K562 (cell line): ENCODE results near the gene PLEKHA8. TPM values are rescaled to one million over a fixed set of nuclear protein-coding genes. Genes with fewer than 3 reads are reported as not detected.

Experiments used
- ARID2 ChIP-seq: fragments of 450-650 bp; IDR thresholded peaks from 2 replicates; pipeline ENCODE4 v1.6.1; 2017; ENCODE audit warnings: antibody characterized with exemption, mild to moderate bottlenecking
- ARID3B ChIP-seq: fragments of 250-450 bp; sonication (Bioruptor Pico); IDR thresholded peaks from 2 replicates; pipeline ENCODE4 v1.4.0; 2020; ENCODE audit warnings: borderline replicate concordance
- CLOCK ChIP-seq: fragments of 250-450 bp; sonication (Bioruptor Pico); IDR thresholded peaks from 2 replicates; pipeline ENCODE4 v1.4.0; 2020; ENCODE audit warnings: mild to moderate bottlenecking, moderate library complexity, borderline replicate concordance
- DMBX1 ChIP-seq: fragments of 250-450 bp; sonication (Bioruptor Pico); IDR thresholded peaks from 2 replicates; pipeline ENCODE4 v1.8.0; 2022; ENCODE audit warnings: inconsistent platforms, mild to moderate bottlenecking, moderate library complexity, borderline replicate concordance
- EWSR1 ChIP-seq: fragments of 450-650 bp; IDR thresholded peaks from 2 replicates; pipeline ENCODE4 v1.6.1; 2018; ENCODE audit warnings: borderline replicate concordance, mild to moderate bottlenecking, low read depth, moderate library complexity; ENCODE audit not compliant: partially characterized antibody
- GTF2E2 ChIP-seq: fragments of 200-800 bp; sonication (Bioruptor generic); IDR thresholded peaks from 2 replicates; pipeline ENCODE4 v1.6.1; 2016; ENCODE audit warnings: missing genetic modification characterization, missing compliant biosample characterization
- HEY1 ChIP-seq: fragments of 250-450 bp; sonication (Bioruptor Pico); IDR thresholded peaks from 2 replicates; pipeline ENCODE4 v1.5.0; 2020; ENCODE audit warnings: mild to moderate bottlenecking, moderate library complexity, borderline replicate concordance
- KAT7 ChIP-seq: sonication (generic); formaldehyde crosslinking; IDR thresholded peaks from 2 replicates; pipeline ENCODE4 v1.8.0; 2022; ENCODE audit warnings: missing genetic modification reagents, mild to moderate bottlenecking, borderline replicate concordance
- KHSRP ChIP-seq: fragments of 450-650 bp; IDR thresholded peaks from 2 replicates; pipeline ENCODE4 v1.6.1; 2017
- NR3C1 ChIP-seq: sonication (generic); formaldehyde crosslinking; IDR thresholded peaks from 2 replicates; pipeline ENCODE4 v1.8.1; 2022; ENCODE audit warnings: missing genetic modification reagents
- PHF21A ChIP-seq: fragments of 450-650 bp; IDR thresholded peaks from 2 replicates; pipeline ENCODE4 v1.6.1; 2017; ENCODE audit warnings: low read depth, borderline replicate concordance
- POU5F1 ChIP-seq: fragments of 150-350 bp; IDR thresholded peaks from 2 replicates; pipeline ENCODE4 v1.6.1; 2014; ENCODE audit warnings: borderline replicate concordance, low read length, low read depth, mild to moderate bottlenecking; ENCODE audit not compliant: partially characterized antibody
- RBBP5 ChIP-seq: fragments of 200-600 bp; sonication (generic); IDR thresholded peaks from 2 replicates; pipeline ENCODE4 v1.6.1; 2012; ENCODE audit warnings: borderline replicate concordance, mild to moderate bottlenecking, low read length, control low read depth, inconsistent platforms; ENCODE audit not compliant: insufficient read depth, poor library complexity, severe bottlenecking
- TCF7 ChIP-seq: sonication (generic); IDR thresholded peaks from 2 replicates; pipeline ENCODE4 v1.6.1; 2016; ENCODE audit warnings: antibody characterized with exemption, borderline replicate concordance
- ZNF444 ChIP-seq: fragments of 250-450 bp; sonication (Bioruptor Pico); IDR thresholded peaks from 2 replicates; pipeline ENCODE4 v1.4.0; 2020; ENCODE audit warnings: mild to moderate bottlenecking, moderate library complexity
- polyA plus RNA-seq, 8 experiments: library from polyadenylated mRNA; depleted of rRNA in 4 of 8; stranded (reverse) in 5 of 8; unstranded in 3 of 8; fragments of >200 nt; fragmentation: Nextera tagmentation in 2 of 8; fragmentation: Illumina TruSeq in 1 of 8; extraction: Ambion mirVana in 2 of 8; extraction: Trizol in 1 of 8; gene quantifications; 2 replicates each; pipeline versions ENCODE4 v1.2.1 to v1.2.3, GENCODE V29; 2011 to 2014; ENCODE audit warnings: inconsistent platforms in 1 of 8, missing spikeins in 1 of 8
- total RNA-seq, 7 experiments: library from RNA; depleted of rRNA in 6 of 7; stranded (reverse); fragments of >200 nt in 6 of 7; fragmentation: Illumina TruSeq in 2 of 7; extraction: Trizol in 2 of 7; gene quantifications; 2 replicates each; pipeline versions ENCODE4 v1.2.1 to v1.2.3, GENCODE V29; 2011 to 2021; ENCODE audit warnings: low replicate concordance in 1 of 7
- TF ChIP-seq, protein P1 (sequence below): fragments of 250-450 bp; sonication (Bioruptor Pico); IDR thresholded peaks from 2 replicates; pipeline ENCODE4 v1.5.0; 2021; ENCODE audit warnings: mild to moderate bottlenecking, moderate library complexity
- TF ChIP-seq, protein P2 (sequence below), 2 experiments: IDR thresholded peaks; 2 replicates each; pipeline ENCODE4 v1.6.1; 2011; ENCODE audit warnings: borderline replicate concordance in 1 of 2, control low read depth in 1 of 2, low read depth in 1 of 2, low read length in 1 of 2, mild to moderate bottlenecking in 1 of 2, mixed read lengths in 1 of 2, moderate library complexity in 1 of 2; ENCODE audit not compliant: insufficient read depth in 1 of 2, insufficient read length in 1 of 2, poor library complexity in 1 of 2, severe bottlenecking in 1 of 2; ENCODE audit errors: extremely low read depth in 1 of 2

Gene PLEKHA8
- total and polyA plus RNA-seq, 9 of the 15 experiments (the other 6 are each of a cell fraction or from before 2014, with no cell fraction given): 3.2 to 16.3 (median 11.8) TPM

DNA sequence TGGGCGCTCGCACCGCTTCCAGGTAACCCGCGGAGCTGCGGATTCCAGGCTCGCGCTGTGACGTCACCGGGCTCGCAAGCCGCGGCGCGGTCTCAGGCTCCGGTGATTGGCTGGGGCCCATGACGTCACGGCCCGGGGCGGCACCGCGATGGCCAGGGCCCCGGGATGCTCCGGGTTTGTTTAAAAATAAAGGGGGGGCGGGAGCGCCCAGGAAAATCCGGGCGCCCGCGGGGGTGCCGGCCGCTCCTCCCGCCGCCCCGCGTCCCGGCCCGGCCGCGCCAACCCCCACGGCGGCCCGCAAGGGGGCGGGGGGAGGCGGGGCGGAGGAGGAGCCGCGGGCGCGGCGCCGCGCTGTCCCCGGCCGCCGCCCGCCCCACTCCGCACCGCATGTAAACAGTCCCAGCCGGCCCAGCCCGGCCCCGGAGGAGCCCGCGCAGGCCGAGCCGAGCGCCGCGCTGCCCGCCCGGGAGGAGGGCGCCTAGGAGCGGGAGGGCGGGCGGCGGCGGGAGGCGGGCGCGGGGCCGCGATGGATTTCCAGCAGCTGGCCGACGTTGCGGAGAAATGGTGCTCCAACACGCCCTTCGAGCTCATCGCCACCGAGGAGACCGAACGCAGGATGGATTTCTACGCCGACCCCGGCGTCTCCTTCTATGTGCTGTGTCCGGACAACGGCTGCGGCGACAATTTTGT lies 106.5 kb downstream of the PLEKHA8 start, which contains the start of gene MTURN (continued):
- TF ChIP-seq, protein P1, sequence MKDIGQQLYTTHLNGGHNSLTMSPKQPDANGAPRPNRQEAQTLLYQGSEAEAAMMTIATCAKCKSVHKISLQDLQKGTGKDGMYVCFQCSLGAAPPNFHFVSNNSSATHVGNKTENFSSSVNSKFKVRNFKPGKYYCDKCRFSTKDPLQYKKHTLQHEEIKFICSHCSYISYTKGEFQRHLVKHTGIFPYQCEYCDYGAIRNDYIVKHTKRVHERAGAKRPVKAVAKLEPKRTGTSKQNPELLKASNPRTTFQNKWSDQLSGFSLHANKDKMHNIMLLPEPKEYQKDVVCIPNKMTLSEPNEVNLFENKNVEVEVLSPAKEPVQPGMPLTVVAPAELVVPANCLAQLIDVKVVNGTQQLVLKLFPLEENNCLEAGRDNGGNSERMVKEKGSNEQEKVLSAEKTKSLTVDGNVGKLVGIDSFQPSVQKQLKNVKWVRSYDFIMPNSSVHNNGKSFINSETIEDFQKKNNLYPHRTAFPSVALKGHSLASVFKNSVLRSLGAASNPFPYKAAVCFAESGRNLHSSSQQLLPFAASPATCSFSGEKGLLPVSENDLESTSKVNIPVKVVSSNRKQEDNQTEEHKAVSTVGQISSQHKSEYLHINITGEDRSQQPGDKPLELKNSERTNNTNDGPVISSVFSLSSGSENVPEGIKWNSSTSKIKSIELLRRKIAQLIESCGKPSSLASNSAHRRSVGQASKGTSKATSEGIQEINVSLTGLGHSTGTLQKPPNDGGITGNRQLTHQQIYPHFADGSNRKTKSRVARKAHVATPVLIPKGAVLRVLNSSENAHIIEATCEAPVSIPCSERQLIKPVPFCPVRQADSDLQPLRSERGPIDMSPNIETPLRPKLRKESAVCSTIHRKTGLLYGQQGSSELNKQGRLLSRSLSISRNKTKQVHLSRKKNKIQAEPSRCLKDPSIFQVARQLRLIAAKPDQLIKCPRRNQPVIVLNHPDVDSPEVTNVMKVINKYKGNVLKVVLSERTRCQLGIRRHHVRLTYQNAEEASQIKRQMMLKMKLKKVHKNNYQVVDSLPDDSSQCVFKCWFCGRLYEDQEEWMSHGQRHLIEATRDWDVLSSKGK (CRISPR knock-in tag): no peak
- TF ChIP-seq GTF2E2 (tag) (no peak), ARID2 (no peak), NR3C1 (CRISPR knock-in tag) (no peak), RBBP5 (no peak), PHF21A (no peak), CLOCK (no peak), DMBX1 (CRISPR knock-in tag) (no peak), HEY1 (CRISPR knock-in tag) (no peak), TCF7 (no peak), ZNF444 (CRISPR knock-in tag) (no peak), EWSR1 (no peak), ARID3B (no peak), POU5F1 (no peak), KAT7 (no peak), KHSRP (peak; percentile 97)
- TF ChIP-seq, protein P2, sequence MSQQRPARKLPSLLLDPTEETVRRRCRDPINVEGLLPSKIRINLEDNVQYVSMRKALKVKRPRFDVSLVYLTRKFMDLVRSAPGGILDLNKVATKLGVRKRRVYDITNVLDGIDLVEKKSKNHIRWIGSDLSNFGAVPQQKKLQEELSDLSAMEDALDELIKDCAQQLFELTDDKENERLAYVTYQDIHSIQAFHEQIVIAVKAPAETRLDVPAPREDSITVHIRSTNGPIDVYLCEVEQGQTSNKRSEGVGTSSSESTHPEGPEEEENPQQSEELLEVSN (IDR thresholded peaks at IDR 0.05; ENCODE audit: borderline replicate concordance in 1 of 2, extremely low read depth in 1 of 2, insufficient read depth in 1 of 2, insufficient read length in 1 of 2, low read depth in 1 of 2, low read length in 1 of 2, poor library complexity in 1 of 2, severe bottlenecking in 1 of 2): peak; percentile 16 to 78
